Anterior cingulate cortex (tissue), 58 donors: ENCODE measurements around the gene NAE1.
A peak's percentile ranks its signal among the peaks of the same experiment; 100 is the strongest.

Experiments used
- DNase-seq, 58 donors: peaks; one replicate each; lab custom pipeline; 2025; lab: John Stamatoyannopoulos, UW

NAE1 gene

DNA sequence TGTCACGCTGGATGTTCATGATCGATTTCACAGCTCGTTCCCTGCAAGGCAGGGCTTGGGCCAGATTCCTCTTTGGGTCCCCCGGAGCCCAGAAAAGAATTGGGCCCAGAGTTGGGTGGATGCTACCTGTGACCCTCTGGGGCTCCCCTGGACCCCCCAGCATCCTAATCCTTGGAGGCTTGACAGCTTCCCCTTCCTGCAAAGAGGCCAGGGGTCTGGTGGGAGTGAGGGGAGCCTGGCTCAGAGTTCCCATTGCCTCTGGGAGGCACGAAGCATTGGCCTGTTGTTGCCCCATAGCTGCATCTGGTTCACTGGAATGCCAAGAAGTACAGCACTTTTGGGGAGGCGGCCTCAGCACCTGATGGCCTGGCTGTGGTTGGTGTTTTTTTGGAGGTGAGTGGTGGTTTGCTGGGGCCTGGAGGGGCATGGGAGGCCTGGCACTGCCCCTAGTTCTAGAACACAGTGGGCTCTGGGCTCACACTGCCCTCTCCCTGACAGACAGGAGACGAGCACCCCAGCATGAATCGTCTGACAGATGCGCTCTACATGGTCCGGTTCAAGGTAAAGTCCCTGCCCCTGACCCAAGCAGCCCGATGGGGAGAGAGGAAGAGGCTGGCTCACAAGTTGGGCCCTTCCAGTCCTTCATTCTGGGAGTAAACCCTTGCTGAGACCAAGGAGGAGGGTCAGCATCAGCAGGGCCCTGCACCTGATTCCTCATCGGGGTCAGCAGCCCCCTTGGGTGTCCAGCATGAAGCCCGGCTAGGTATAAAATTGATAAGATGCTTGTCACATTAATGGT lies 20.6 kb upstream of the NAE1 start:
- DNase-seq: no peak

DNA sequence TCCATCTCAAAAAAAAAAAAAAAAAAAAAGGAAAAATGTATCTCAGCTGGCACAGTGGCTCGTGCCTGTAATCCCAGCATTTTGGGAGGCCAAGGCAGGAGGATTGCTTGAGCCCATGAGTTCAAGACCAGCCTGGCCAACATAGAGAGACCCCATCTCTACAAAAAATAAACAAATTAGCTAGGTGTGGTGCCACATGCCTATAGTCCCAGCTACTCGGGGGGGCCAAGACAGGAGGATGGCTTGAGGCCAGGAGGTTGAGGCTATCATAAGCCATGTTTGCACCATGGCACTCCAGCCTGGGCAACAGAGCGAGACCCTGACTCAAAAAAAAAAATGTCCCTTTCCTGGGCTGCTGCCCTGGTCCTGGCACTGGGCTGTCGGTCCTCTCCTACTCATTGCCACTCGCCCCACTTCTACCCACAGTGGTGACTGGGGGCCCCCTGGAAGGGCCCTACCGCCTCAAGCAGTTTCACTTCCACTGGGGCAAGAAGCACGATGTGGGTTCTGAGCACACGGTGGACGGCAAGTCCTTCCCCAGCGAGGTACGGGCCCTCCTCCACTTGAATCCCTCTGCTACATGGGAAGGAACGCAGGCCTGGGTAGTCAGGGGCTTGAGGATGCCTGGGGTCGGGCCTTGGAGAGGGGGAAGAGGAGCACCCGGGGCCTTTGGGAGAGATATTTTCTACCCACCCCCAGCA lies 19.5 kb upstream of the NAE1 start:
- no peak for DNase-seq

DNA sequence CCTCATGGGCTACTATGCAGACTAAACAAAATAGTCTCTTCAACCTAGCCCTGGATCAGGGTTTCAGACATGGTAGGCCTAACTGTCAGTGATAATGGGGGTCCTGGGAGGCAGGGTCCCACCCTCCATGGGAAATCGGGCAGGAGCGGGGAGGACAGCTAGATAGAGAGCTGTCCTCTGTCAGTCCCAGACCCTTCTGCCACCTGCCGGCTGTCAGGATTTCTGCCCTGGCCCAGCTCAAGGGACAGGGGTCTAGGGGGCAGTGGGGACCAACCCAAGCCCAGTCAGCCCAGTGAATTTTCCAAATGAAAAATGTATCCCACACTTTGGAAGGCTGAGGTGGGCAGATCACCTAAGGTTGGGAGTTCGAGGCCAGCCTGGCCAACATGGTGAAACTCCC lies 18.8 kb upstream of the NAE1 start:
- DNase-seq: no peak

DNA sequence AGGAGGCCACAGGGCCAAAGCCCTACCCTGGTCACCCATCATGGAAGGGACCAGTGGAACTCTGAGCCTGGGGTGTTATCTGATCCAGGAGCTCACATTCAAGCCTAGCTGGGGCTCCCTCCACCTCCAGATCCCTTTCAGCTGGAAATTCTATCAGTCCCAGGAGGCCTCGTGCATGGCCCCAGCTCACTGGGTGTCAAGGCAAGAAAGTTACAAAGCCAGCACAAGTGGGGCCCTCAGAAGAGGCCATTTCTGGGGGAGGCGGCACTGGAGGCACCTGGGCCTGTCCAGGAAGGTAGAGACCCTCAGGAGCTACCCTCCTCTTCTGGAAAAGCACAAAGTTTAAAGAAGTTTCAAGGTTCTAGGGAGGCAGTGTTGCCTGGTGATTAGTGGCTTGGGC lies 18.2 kb upstream of the NAE1 start:
- DNase-seq: no peak

DNA sequence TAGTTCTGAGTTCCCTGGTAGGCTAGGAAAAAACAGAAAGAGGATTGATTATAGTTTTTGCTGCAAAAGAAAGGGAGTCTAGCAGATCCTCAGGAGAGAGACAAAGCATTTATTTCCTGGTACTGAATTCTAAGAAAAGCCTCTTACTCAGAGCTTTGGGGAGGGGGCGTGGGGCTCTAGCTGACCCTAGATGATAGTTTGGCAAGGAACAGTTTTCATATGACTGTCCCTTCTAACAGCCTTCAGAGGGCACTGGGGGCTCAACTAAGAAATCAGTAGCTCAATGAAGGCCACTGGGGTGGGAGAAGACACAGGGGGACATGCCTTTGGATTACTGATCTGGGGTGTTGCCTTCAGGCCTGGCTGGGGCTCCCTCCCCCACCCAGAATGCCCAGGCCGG lies 17.4 kb upstream of the NAE1 start:
- DNase-seq: no peak

DNA sequence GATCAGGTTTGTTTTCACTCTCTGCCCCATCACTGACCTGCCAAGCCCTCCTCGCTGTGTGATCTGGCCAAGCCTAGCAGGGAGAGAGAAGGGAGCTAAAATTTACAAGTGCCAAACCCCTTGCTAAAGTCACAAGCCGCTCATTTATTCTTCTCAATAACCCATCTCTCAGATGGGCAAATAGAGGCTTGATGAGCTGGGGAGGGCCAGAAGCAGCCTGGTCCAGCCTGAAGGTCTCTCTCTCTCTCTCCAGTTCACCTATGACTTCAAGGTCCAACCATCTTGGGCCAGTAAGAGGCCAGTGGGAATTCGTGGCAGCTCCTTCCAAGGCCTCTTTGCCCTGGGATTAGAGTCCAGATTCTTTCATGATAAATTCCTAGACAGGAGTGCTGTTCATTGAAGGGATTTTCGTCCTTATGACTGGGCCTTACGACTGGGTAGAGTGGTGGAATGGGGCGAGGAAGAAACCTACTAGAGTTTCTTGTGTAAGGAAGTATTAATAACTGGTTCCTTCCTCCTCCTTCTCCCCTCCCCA lies 16.8 kb upstream of the NAE1 start:
- DNase-seq: no peak

DNA sequence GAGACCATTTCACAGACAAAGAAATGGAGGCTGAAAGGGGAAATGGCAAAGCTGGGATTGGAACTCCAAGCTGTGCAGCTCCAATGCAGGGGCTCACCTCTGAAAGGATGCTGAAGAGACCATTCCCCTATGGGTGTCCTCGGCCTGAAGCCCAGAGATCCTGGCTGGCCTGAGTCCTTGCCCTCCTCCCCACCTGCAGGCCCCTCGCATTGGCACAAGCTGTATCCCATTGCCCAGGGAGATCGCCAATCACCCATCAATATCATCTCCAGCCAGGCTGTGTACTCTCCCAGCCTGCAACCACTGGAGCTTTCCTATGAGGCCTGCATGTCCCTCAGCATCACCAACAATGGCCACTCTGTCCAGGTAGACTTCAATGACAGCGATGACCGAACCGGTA lies 16.1 kb upstream of the NAE1 start:
- DNase-seq: no peak

DNA sequence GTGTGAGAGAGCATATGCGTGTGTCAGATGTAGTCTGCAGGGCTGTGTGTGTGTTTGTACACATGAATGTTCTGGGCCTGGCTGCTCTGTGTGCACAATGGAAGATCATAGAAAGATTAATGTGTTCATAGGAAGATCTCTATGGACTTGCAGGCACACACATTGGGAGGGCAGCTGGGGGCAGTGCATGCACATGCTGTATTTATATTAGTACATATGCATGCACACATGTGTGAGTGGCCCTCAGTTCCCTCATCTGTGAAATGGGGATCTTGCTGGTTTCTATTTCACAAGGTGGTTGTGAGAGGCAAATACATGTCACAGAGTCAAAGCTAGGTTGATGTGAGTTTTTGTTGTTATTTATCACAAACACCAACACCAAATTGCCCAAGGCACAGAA lies 15.5 kb upstream of the NAE1 start:
- DNase-seq: no peak

DNA sequence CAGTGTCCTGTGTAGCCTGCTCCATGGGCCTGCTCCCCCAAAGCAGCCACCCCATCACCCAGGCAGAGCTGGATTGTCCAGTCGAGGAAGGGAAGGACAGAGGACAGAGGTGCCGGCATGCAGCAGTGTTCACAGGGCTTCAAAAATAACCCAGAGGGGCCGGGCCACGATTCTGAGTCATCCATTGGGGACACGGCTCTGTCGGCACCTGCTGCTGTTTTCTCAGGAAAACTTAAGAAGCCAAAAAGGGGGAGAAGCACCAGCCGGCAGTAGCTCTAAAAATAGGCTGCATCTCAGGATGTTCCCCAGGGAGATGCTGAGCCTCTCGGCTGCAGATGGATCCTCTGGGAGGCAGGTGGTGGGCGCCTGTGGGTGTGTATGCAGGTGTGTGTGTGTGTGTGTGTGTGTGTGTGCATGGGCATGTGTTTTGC lies 15.0 kb upstream of the NAE1 start:
- DNase-seq: peak in 36 of 58 donors; percentile 11 to 89 (median 46)

DNA sequence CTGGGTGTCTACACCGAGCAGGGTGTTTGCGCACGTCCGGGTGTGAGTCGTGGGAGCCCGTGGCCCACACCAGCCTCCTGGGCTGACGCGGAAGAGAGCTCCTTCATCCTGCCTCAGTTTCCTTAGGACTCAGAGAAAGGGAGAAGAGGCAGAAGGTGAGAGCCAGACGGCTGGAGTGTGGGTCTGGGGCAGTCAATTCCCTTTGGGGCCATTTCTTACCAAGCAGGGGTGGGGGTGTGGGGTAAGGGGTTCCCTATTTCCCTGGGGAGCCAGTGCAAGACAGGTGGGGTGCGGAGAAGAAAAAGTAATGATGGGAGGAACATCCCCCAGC lies 14.3 kb upstream of the NAE1 start:
- DNase-seq: no peak

DNA sequence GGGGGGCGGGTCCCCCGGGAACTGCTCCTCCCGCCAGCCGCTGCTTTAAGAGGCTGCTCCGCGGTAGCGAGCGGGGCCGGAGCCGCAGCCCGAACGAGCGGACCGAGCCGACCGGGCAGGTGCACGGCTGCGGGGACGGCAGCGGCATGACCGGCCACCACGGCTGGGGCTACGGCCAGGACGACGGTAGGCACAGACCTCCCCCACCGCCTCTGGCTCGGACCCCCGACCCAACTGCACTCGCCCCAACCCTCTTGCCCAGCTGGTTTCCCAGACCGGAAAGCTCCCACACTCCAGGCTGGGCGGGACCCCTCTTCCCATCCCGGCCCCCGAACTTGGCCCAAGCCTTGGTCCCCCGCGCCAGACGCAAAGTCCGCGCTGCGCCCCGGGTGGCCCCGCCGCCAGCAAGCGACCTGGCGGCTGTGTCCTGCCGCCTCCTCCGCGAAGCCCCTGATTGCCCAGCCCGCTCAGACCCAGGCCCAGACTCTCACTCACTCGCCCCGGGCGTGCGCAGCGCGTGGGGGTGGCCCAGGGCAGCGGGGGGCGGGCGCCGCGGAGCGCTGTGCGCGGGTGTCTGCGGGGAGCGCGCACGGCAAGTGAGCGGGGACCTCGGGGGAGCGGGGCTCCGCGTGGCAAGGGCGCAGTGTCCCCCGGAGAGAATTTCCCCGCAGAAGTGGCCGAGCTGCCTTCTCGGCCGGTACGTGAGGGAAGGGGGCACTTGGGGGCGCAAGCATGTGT lies 13.7 kb upstream of the NAE1 start, which contains the start of gene CA7:
TSS of gene CA7 (plus strand) at position 73 of the 738 bp plus-strand sequence. CDS start at position 147, 74 bp downstream.
- DNase-seq: peak in 3 of 58 donors; percentile 10 to 20 (median 10)

DNA sequence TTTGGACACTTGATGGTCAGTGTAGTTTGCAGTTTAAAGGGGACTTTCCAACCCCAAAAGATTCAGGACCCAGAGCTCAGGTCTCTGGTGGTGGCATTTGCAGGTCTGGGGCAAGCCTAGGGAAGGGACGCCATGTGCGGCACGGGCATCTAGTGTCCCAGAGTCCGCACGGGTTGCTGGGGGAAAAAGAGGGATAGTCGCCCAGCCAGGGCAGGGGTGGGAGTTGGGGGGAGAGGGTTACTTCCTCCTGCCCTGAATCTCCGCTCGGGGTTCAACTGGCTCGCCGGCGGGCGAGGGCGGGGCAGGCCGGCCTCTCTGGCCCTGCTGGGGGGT lies 13.2 kb upstream of the NAE1 start:
- DNase-seq: no peak

DNA sequence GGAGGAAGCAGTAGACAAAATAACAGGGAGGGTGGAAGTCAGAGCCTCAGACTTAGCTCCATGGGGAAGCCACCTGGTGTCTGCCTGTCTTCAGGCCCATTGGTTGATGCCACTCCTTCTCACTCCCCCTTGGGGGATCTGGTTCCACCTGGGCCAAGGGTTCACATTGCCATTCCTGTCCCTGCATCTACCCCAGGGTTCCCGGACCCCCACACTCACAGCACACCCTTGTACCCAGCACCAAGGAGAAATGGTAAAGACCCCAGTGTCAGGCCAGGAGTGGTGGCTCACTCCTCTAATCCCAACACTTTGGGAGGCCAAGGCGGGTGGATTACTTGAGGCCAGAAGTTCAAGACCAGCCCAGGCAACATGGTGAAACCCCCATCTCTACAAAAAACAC lies 12.4 kb upstream of the NAE1 start:
- DNase-seq: no peak

DNA sequence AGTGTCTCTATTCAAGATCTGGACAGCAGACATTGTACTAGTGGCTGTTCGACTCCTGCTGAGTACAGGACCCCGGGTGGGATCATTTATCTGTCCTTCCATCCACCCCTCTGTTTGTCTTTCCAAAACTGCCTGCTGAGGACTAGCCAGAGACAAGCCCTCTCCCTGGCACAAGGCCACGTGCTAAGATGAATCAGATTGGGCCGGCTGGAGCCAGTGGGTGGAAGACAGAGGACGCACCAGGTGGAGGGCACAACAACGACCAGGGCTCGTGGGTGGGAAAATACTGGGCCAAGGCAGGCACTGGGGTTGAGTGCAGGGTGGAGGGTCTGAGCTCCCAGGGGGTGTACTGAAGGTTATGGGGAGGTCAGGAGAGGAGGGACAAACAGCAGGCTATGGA lies 12.0 kb upstream of the NAE1 start:
- DNase-seq: peak in 6 of 58 donors; percentile 1 to 34 (median 7)

DNA sequence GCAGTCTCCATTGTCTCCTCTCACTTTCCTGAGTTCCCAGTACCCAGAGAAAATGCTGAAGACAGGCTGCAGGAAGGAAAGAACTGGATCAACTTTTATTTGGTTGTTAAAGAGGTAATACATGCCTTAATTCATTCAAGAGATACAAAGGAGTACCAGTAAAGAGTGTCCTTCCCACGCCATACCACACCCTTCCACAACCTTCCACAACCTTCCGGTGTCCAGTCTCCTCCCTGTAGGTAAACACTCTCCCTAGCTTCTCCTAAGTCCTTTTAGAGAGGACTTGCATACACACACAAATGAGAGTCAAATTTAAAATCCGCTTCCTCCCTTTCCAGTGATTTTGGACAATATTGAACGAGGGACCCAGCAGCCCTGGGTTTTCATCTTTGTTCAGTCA lies 10.6 kb upstream of the NAE1 start:
- no peak for DNase-seq

DNA sequence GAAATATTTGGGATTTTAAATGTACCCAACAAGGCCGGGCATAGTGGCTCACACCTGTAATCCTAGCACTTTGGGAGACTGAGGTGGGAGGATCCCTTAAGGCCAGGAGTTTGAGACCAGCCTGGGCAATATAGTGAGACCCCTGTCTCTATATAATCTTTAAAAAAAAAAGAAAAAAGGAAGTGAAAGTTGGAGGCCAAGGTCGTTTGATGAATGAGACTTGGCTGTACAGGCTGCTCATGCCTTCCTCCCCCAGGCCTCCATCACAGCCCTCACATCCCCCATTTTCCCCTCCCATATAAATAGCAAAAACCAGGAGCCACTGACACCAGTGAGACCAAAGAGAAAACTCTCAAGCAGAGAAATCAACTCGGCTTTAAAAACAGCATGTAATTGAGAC lies 10.1 kb upstream of the NAE1 start:
- DNase-seq: no peak

DNA sequence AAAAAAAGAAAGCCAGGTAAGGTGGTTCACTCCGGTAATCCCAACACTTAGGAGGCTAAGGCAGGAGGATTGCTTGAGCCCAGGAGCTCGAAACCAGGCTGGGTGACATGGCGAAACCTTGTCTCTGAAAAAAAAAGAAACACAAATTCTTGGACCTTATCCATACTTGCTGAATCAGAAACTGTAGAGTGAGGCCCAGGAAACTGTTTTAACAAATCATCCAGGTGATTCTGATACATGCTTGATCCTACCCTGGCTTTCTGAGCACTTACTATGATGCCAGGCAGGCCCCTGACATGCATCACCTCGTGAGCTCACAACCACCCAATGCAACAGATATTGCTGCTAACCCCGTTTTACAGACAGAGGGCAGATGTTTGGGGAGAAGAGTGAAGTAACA lies 4.0 kb upstream of the NAE1 start:
- no peak for DNase-seq

DNA sequence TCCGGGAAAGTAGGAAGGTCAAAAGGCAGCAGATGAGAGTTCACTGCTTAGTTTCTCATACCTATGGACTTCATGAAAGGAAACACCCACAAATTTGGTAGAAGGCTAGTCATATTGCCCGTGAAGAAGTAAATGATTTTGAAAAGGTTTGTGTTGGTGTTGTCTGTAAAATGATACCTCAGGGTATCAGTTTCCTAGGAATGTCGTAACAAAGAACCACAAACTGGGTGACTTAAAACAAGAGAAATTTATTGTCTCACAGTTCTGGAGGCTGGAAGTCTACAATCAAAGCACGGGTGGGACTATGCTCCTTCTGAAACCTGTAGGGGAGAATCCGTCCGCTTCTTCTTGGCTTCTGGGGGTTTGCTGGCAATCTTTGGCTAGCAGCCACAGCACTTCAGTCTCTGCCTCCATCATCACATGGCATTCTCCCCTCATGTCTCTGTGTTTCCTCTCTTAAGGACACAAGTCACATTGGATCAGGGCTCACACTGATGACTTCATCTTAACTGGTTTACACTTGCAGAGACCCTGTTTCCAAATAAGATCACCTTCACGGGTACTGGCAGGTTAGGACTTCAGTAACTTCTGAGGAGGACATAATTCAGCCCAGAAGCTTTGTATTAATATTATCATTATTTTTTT lies 2.0 kb upstream of the NAE1 start:
- DNase-seq: no peak

DNA sequence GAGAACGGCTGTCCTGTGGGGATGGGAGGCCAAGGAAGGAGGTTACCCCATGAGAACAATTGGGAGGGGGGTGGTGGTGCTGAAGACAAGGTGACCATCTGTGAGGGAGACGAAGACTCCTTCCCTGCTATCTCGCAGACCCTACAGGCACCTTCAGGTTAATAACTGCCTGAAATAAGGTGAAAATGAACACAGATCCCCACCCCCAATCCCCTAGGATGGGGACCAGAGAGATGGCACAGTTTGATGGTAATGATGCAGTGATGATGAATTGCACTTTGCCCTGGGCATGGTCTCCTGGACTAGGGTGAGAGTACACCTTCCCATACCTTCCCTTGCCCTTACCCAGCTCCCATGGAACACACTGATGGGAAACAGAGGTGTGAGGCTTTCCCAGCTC lies 1.4 kb upstream of the NAE1 start:
- DNase-seq: no peak

DNA sequence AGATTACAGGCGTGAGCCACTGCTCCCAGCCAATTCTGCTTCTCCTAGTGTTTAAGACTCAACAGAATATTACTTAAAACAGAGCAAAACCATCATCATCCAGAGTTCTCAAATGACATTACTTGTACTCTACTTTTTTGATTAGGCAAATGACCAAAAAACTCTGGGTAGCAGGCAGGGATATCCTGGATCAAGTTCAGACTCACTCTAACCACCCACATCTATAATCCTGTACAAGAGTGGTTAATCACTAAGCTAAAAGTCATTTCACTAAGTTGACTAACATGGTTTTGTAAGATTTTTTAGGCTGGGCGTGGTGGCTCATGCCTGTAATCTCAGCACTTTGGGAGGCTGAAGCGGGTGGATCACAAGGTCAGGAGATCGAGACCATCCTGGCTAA lies 6.8 kb downstream of the NAE1 start:
- DNase-seq: no peak

DNA sequence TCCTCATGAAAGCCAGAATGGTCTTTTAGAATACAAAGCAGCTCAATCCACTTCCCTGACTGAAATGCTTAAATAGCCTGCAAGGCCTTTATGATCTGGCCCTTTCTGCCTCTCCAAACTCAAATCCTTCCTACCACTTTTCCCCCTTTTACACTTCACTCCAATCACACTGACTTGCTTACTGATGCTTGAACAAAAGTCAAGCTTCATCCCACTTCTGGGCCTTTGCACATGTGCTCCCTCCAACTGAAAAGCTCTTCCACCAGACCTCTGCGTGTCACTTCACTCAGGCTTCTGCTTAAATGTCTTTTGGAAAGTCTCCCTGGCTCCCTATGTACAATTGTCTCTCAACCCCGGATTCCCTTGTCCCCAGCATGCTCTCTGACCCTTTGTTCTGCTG lies 16.0 kb downstream of the NAE1 start:
- no peak for DNase-seq
